ENCODE data around the gene KSR1.

DNA sequence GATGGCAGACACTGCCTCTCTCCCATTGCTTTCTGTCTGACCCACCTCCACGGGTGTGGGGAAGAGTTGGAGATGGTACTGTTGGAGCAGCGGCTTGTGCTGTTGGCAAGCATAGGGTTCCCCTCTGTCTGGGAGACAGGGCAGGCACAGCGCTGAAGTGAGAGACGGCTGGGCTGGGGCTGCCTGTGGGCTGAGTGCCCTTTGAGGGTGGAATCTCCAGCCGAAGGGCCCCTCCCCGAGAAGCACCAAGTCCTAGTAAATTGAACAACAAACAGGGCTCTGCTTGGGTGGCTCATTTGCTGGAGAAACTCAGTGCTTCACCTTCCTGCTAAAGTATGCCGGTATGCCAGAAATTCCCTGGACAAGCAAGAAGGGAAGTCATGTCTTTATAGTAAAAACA is 79.7 kb downstream of the KSR1 start:
- TF ChIP-seq EZH2phosphoT487 (IDR thresholded peaks at IDR 0.05; ENCODE audit: insufficient read depth, low read depth) (no peak), EZH2 (IDR thresholded peaks at IDR 0.05; ENCODE audit: insufficient read depth, poor library complexity, severe bottlenecking) (no peak)

Measured in GM23248 (cell line).